Testis (tissue), 2 donors: Measurements from ENCODE around the gene THSD4.

Source experiments
- POLR2A ChIP-seq: fragments of 450-650 bp; IDR thresholded peaks from one replicate; pipeline ENCODE4 v1.6.1; 2017; ENCODE audit warnings: antibody characterized with exemption, mild to moderate bottlenecking, moderate library complexity
- TF ChIP-seq, protein P1 (sequence below), 3 experiments: fragments of 450-650 bp in 2 of 3; fragments of 200-600 bp in 1 of 3; sonication (generic) in 1 of 3; IDR thresholded peaks; one replicate each; pipeline ENCODE4 v1.5.1; 2016 to 2019; ENCODE audit warnings: antibody characterized with exemption in 3 of 3, mild to moderate bottlenecking in 2 of 3, moderate library complexity in 1 of 3

DNA sequence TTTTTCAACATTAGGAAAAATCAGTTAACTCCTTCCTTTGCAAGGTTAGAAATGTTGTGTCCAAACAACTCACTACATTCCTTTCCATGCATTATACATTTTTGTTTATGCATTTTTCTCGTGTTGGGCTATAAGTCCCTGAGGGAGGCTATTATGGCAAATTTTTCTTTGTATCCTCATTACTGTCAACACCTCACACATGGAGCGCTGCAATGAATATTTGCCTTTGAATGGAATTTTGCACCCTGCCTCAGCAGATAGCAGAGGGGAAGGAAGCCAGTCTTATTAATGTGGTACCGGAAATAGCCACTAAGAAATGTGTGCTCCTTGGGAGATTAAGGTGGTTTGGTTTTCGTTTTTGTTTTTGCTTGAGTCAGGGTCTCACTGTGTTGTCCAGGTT is 134.7 kb downstream of the THSD4 start:
- TF ChIP-seq, protein P1, sequence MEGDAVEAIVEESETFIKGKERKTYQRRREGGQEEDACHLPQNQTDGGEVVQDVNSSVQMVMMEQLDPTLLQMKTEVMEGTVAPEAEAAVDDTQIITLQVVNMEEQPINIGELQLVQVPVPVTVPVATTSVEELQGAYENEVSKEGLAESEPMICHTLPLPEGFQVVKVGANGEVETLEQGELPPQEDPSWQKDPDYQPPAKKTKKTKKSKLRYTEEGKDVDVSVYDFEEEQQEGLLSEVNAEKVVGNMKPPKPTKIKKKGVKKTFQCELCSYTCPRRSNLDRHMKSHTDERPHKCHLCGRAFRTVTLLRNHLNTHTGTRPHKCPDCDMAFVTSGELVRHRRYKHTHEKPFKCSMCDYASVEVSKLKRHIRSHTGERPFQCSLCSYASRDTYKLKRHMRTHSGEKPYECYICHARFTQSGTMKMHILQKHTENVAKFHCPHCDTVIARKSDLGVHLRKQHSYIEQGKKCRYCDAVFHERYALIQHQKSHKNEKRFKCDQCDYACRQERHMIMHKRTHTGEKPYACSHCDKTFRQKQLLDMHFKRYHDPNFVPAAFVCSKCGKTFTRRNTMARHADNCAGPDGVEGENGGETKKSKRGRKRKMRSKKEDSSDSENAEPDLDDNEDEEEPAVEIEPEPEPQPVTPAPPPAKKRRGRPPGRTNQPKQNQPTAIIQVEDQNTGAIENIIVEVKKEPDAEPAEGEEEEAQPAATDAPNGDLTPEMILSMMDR (IDR thresholded peaks at IDR 0.05): no peak
- TF ChIP-seq POLR2A: no peak
